ENCODE results near the gene UCHL3.

DNA sequence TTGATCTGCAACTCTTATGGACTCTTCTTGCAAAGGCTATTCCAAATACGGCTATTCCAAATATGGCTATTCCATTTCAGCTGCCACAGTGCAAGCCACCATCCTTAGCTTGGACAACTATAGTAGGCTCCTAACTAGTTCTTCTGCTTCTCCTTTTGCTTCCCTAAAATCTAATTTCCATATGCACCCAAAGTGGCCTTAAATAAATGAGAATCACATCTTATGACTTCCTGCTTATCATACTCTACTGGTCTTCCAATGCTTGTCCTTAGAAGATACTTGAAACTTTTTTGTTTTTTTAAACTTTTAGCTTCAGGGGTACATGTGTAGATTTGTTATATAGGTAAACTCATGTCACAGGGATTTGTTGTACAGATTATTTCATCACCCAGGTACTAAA is 4.9 kb downstream of the UCHL3 start:
- TF ChIP-seq, protein P1, sequence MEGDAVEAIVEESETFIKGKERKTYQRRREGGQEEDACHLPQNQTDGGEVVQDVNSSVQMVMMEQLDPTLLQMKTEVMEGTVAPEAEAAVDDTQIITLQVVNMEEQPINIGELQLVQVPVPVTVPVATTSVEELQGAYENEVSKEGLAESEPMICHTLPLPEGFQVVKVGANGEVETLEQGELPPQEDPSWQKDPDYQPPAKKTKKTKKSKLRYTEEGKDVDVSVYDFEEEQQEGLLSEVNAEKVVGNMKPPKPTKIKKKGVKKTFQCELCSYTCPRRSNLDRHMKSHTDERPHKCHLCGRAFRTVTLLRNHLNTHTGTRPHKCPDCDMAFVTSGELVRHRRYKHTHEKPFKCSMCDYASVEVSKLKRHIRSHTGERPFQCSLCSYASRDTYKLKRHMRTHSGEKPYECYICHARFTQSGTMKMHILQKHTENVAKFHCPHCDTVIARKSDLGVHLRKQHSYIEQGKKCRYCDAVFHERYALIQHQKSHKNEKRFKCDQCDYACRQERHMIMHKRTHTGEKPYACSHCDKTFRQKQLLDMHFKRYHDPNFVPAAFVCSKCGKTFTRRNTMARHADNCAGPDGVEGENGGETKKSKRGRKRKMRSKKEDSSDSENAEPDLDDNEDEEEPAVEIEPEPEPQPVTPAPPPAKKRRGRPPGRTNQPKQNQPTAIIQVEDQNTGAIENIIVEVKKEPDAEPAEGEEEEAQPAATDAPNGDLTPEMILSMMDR (IDR thresholded peaks at IDR 0.05) = no peak
- TF ChIP-seq BHLHE40 (IDR thresholded peaks at IDR 0.05; ENCODE audit: low read depth, low read length) (no peak), HDAC2 (IDR thresholded peaks at IDR 0.05) (no peak), POLR2A (IDR thresholded peaks at IDR 0.05; ENCODE audit: low read length) (no peak)

All from A549 (cell line).